K562 (cell line): ENCODE measurements around the gene PCOLCE2. TPM values are rescaled to one million over a fixed set of nuclear protein-coding genes. Genes with fewer than 3 reads are reported as not detected.

Experiments
- CC2D1A ChIP-seq: fragments of 450-650 bp; IDR thresholded peaks from 2 replicates; pipeline ENCODE4 v1.6.1; 2017; ENCODE audit warnings: mild to moderate bottlenecking
- CHAMP1 ChIP-seq: fragments of 450-650 bp; IDR thresholded peaks from 2 replicates; pipeline ENCODE4 v1.6.1; 2016; ENCODE audit warnings: mild to moderate bottlenecking
- CHCHD3 ChIP-seq: fragments of 250-450 bp; sonication (Bioruptor Pico); IDR thresholded peaks from 2 replicates; pipeline ENCODE4 v2.1.2; 2022; ENCODE audit warnings: mild to moderate bottlenecking
- CREM ChIP-seq: IDR thresholded peaks from 2 replicates; pipeline ENCODE4 v1.6.1; 2014; ENCODE audit warnings: antibody characterized with exemption, low read depth
- DPF2 ChIP-seq: fragments of 450-650 bp; IDR thresholded peaks from 2 replicates; pipeline ENCODE4 v1.6.1; 2016
- MTA2 ChIP-seq: fragments of 450-650 bp; IDR thresholded peaks from 2 replicates; pipeline ENCODE4 v1.6.1; 2016; ENCODE audit warnings: low read depth
- NFIC ChIP-seq: fragments of 450-650 bp; IDR thresholded peaks from 2 replicates; pipeline ENCODE4 v1.6.1; 2017; ENCODE audit warnings: mild to moderate bottlenecking, inconsistent platforms
- REST ChIP-seq, 2 experiments: fragments of 450-650 bp; formaldehyde crosslinking in 1 of 2; IDR thresholded peaks; 2 replicates each; pipeline versions ENCODE4 v1.4.0 to v1.6.1; 2014 to 2020; ENCODE audit warnings: mild to moderate bottlenecking in 2 of 2, borderline replicate concordance in 1 of 2, low read depth in 1 of 2
- ZC3H11A ChIP-seq: IDR thresholded peaks from 2 replicates; pipeline ENCODE4 v1.6.1; 2012; ENCODE audit warnings: low read depth, low read length, improper control_type of control experiment
- ZNF263 ChIP-seq: sonication (generic); formaldehyde crosslinking; IDR thresholded peaks from 2 replicates; pipeline ENCODE4 v1.8.0; 2022; ENCODE audit warnings: mild to moderate bottlenecking, missing genetic modification reagents, borderline replicate concordance
- ZNF384 ChIP-seq: IDR thresholded peaks from 2 replicates; pipeline ENCODE4 v1.6.1; 2012; ENCODE audit warnings: low read depth, low read length, improper control_type of control experiment
- ZNF644 ChIP-seq: fragments of 200-800 bp; sonication (Bioruptor generic); IDR thresholded peaks from 2 replicates; pipeline ENCODE4 v1.6.1; 2016; ENCODE audit warnings: low read depth, missing genetic modification characterization, missing compliant biosample characterization
- polyA plus RNA-seq, 8 experiments: library from polyadenylated mRNA; depleted of rRNA in 4 of 8; stranded (reverse) in 5 of 8; unstranded in 3 of 8; fragments of >200 nt; fragmentation: Nextera tagmentation in 2 of 8; fragmentation: Illumina TruSeq in 1 of 8; extraction: Ambion mirVana in 2 of 8; extraction: Trizol in 1 of 8; gene quantifications; 2 replicates each; pipeline versions ENCODE4 v1.2.1 to v1.2.3, GENCODE V29; 2011 to 2014; ENCODE audit warnings: inconsistent platforms in 1 of 8, missing spikeins in 1 of 8
- total RNA-seq, 7 experiments: library from RNA; depleted of rRNA in 6 of 7; stranded (reverse); fragments of >200 nt in 6 of 7; fragmentation: Illumina TruSeq in 2 of 7; extraction: Trizol in 2 of 7; gene quantifications; 2 replicates each; pipeline versions ENCODE4 v1.2.1 to v1.2.3, GENCODE V29; 2011 to 2021; ENCODE audit warnings: low replicate concordance in 1 of 7
- TF ChIP-seq, protein P1 (sequence below), 2 experiments: fragments of 450-650 bp; IDR thresholded peaks; 2 replicates each; pipeline ENCODE4 v1.6.1; 2018; ENCODE audit warnings: mild to moderate bottlenecking in 2 of 2, low read depth in 1 of 2; ENCODE audit not compliant: partially characterized antibody in 2 of 2

The PCOLCE2 gene
- total and polyA plus RNA-seq, 9 of the 15 experiments (the other 6 are each of a cell fraction or from before 2014, with no cell fraction given) = 0.18 to 1.2 (median 0.65) TPM

- peak; percentile 96 for TF ChIP-seq CHAMP1
- TF ChIP-seq ZNF384 = peak; percentile 66; the same call in 1 of the 2 replicates
- no peak for TF ChIP-seq ZNF263 (CRISPR knock-in tag)
- TF ChIP-seq CC2D1A = peak; percentile 92
- peak; percentile 63 for TF ChIP-seq NFIC
- TF ChIP-seq REST (IDR thresholded peaks at IDR 0.05; ENCODE audit: borderline replicate concordance) = peak; percentile 24; the same call in 1 of the 2 replicates
- TF ChIP-seq REST (CRISPR knock-in tag; IDR thresholded peaks at IDR 0.05; ENCODE audit: low read depth) = no peak
- TF ChIP-seq ZC3H11A = no peak
- 0 out of 2 replicates have a peak, but pooled peaks have one; percentile 22 for TF ChIP-seq DPF2
- TF ChIP-seq ZNF644 (tag) = no peak
- TF ChIP-seq CHCHD3 = no peak
- TF ChIP-seq, protein P1, sequence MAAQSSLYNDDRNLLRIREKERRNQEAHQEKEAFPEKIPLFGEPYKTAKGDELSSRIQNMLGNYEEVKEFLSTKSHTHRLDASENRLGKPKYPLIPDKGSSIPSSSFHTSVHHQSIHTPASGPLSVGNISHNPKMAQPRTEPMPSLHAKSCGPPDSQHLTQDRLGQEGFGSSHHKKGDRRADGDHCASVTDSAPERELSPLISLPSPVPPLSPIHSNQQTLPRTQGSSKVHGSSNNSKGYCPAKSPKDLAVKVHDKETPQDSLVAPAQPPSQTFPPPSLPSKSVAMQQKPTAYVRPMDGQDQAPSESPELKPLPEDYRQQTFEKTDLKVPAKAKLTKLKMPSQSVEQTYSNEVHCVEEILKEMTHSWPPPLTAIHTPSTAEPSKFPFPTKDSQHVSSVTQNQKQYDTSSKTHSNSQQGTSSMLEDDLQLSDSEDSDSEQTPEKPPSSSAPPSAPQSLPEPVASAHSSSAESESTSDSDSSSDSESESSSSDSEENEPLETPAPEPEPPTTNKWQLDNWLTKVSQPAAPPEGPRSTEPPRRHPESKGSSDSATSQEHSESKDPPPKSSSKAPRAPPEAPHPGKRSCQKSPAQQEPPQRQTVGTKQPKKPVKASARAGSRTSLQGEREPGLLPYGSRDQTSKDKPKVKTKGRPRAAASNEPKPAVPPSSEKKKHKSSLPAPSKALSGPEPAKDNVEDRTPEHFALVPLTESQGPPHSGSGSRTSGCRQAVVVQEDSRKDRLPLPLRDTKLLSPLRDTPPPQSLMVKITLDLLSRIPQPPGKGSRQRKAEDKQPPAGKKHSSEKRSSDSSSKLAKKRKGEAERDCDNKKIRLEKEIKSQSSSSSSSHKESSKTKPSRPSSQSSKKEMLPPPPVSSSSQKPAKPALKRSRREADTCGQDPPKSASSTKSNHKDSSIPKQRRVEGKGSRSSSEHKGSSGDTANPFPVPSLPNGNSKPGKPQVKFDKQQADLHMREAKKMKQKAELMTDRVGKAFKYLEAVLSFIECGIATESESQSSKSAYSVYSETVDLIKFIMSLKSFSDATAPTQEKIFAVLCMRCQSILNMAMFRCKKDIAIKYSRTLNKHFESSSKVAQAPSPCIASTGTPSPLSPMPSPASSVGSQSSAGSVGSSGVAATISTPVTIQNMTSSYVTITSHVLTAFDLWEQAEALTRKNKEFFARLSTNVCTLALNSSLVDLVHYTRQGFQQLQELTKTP (IDR thresholded peaks at IDR 0.05; ENCODE audit: low read depth in 1 of 2, partially characterized antibody in 2 of 2) = no peak
- 0 out of 2 replicates have a peak, but pooled peaks have one; percentile 8 for TF ChIP-seq CREM
- no peak for TF ChIP-seq MTA2
These were observed 21.8 kb downstream of the PCOLCE2 start (continued) for GRCh38 chr3:142866841-142867631.
